RWPE2 (cell line): ENCODE data around the gene MRPS31.

ENCODE experiments used
- ATAC-seq: fragments of 200-7000 bp; cut with Tn5 transposase; 3 replicates; pipeline ENCODE4 v1.9.1; 2021; ENCODE audit warnings: low read depth
- DNase-seq: peaks from one replicate; pipeline ENCODE4 v3.0.0-alpha.2; 2020; ENCODE audit warnings: low spot score
- H3K27ac ChIP-seq: fragments of 450-650 bp; 2 replicates; pipeline ENCODE4 v1.5.1; 2017; ENCODE audit warnings: mild to moderate bottlenecking; ENCODE audit not compliant: poor library complexity, severe bottlenecking
- H3K27me3 ChIP-seq: fragments of 250-450 bp; sonication (Bioruptor Pico); 2 replicates; pipeline ENCODE4 v1.5.1; 2021; ENCODE audit warnings: mild to moderate bottlenecking, moderate library complexity; ENCODE audit not compliant: insufficient read depth, poor library complexity, severe bottlenecking
- H3K36me3 ChIP-seq: fragments of 250-450 bp; sonication (Bioruptor Pico); 2 replicates; pipeline ENCODE4 v1.5.1; 2020; ENCODE audit warnings: low read depth, mild to moderate bottlenecking, moderate library complexity
- H3K4me1 ChIP-seq: fragments of 250-450 bp; sonication (Bioruptor Pico); 2 replicates; pipeline ENCODE4 v1.5.1; 2021; ENCODE audit warnings: mild to moderate bottlenecking, moderate library complexity; ENCODE audit not compliant: insufficient read depth, poor library complexity, severe bottlenecking
- H3K4me3 ChIP-seq: fragments of 250-450 bp; sonication (Bioruptor Pico); 2 replicates; pipeline ENCODE4 v1.5.1; 2021; ENCODE audit warnings: mild to moderate bottlenecking, moderate library complexity; ENCODE audit not compliant: severe bottlenecking
- H3K9me3 ChIP-seq: fragments of 250-450 bp; sonication (Bioruptor Pico); 2 replicates; pipeline ENCODE4 v1.5.1; 2021; ENCODE audit warnings: mild to moderate bottlenecking, moderate library complexity; ENCODE audit not compliant: severe bottlenecking
- TF ChIP-seq, protein P1 (sequence below): fragments of 450-650 bp; IDR thresholded peaks from one replicate; pipeline ENCODE4 v1.5.1; 2017; ENCODE audit warnings: mild to moderate bottlenecking, moderate library complexity; ENCODE audit not compliant: poor library complexity, severe bottlenecking

Gene MRPS31

DNA sequence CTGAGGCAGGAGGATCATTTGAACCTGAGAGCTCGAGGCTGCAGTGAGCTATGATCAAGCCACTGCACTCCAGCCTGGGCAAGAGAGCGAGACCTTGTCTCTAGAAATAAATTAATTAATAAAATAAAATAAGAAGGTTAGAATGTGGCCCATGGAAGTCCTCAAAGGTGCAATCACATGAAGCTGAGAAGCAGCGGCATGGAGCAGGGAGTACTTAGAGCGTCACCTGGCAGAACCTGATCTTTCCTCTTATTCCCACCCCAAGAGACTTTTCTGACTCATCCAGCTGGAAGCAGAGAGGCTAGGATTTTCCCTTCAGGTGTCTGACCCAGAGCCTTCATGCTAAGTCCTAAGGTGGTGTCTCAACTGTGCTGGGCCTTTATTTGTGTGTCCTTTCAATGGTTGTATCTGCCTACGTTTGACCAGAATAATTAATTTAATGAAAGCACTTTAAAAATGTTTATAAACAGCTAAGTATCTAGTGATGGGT is 8.9 kb upstream of the MRPS31 start:
- ATAC-seq: no peak
- no peaks in the 10 kb centered on the region for H3K9me3 ChIP-seq

DNA sequence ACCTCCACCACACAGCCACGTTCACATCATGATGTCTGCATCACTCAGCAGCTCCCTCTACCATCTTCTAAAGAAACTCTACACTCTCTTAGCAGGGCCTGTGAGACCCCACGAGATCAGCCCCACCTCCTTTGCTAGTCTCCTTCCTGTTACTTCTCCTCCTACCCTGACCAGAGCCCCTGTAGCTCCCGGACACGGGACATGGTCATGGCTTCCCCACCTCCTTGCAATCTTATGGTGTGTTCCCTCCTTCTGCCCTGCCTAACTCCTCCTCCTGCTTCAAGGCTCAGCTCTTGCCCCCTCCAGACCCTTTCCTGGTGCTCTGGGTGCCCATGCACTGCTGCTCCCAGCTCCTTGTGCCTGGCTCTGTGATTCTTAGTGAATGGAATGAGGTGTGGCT is 8.1 kb upstream of the MRPS31 start:
- Histone ChIP-seq H3K4me1 (peaks cover 6% of the 10 kb centered on the region), H3K36me3 (no peaks in the 10 kb centered on the region), H3K27me3 (no peaks in the 10 kb centered on the region), H3K9me3 (no peaks in the 10 kb centered on the region), H3K4me3 (no peak overlapping the region), H3K27ac (no peak overlapping the region)
- TF ChIP-seq, protein P1, sequence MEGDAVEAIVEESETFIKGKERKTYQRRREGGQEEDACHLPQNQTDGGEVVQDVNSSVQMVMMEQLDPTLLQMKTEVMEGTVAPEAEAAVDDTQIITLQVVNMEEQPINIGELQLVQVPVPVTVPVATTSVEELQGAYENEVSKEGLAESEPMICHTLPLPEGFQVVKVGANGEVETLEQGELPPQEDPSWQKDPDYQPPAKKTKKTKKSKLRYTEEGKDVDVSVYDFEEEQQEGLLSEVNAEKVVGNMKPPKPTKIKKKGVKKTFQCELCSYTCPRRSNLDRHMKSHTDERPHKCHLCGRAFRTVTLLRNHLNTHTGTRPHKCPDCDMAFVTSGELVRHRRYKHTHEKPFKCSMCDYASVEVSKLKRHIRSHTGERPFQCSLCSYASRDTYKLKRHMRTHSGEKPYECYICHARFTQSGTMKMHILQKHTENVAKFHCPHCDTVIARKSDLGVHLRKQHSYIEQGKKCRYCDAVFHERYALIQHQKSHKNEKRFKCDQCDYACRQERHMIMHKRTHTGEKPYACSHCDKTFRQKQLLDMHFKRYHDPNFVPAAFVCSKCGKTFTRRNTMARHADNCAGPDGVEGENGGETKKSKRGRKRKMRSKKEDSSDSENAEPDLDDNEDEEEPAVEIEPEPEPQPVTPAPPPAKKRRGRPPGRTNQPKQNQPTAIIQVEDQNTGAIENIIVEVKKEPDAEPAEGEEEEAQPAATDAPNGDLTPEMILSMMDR: no peak
- no peak for DNase-seq
- ATAC-seq: no peak

More for the DNA sequence above, 8.9 kb upstream of the MRPS31 start:
- Histone ChIP-seq H3K27me3 (no peaks in the 10 kb centered on the region), H3K27ac (no peak overlapping the region), H3K4me3 (no peak overlapping the region), H3K4me1 (peaks cover 6% of the 10 kb centered on the region), H3K36me3 (no peaks in the 10 kb centered on the region)
- DNase-seq: no peak
- TF ChIP-seq, protein P1: no peak

DNA sequence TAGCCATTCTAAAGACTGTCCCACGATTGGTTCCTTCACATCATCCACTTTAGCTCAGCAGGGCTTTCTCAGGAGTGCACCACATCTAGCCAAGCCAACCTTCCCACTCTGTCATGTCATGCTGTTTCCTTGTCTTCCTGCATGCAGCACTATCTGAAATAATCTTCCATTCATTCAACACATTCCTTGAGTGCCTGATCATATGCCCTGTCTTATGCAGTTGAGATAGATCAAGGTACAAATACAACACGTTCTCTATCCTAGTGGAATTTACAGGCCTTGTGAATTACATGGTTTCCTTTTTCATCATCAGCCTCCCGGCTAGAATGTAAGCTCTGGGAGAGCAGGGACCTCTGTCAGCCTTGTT is 6.8 kb upstream of the MRPS31 start:
- Histone ChIP-seq H3K4me3 (no peak overlapping the region), H3K36me3 (no peaks in the 10 kb centered on the region), H3K27ac (no peak overlapping the region), H3K9me3 (no peaks in the 10 kb centered on the region), H3K27me3 (no peaks in the 10 kb centered on the region), H3K4me1 (peaks cover 6% of the 10 kb centered on the region)
- DNase-seq: no peak
- TF ChIP-seq, protein P1: peak; percentile 1
- peak; percentile 7; the same call in 2 of the 3 replicates for ATAC-seq

DNA sequence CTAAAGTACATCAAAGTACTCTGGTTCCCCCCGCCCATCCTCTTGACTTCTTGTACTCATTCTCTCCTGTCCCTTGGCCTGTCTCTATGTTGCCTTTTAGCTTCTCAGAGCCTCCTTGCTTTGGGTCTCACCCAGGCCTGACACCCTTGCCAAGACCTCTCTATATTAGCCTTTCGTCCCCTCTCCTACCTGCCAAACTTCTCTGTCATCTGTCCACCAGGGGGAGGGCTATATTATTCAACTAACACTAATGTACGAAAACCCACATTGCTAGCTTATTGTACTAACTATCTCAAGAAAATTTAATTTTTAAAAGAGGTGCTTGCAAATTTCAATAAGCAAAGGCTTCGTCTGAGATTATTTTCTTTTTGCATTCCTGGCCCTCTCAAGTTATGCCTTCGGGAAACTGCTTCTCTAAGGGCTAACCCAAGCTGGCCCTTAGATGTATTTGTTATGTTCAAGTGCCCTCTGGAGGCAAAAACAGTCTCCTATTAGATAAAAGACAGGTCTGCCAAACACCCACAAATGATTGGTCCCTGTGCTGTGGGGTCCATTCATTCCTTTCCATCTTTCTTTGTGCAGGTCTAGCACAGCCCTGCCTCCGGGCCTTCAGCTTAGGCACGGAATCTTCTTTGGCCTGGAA is 6.3 kb upstream of the MRPS31 start:
- Histone ChIP-seq H3K4me3 (no peak overlapping the region), H3K36me3 (no peaks in the 10 kb centered on the region), H3K4me1 (peaks cover 6% of the 10 kb centered on the region), H3K27me3 (no peaks in the 10 kb centered on the region), H3K9me3 (no peaks in the 10 kb centered on the region), H3K27ac (peak overlapping the region; percentile 17)
- TF ChIP-seq, protein P1: peak; percentile 75
- DNase-seq (no peak), ATAC-seq (peak; percentile 85)

DNA sequence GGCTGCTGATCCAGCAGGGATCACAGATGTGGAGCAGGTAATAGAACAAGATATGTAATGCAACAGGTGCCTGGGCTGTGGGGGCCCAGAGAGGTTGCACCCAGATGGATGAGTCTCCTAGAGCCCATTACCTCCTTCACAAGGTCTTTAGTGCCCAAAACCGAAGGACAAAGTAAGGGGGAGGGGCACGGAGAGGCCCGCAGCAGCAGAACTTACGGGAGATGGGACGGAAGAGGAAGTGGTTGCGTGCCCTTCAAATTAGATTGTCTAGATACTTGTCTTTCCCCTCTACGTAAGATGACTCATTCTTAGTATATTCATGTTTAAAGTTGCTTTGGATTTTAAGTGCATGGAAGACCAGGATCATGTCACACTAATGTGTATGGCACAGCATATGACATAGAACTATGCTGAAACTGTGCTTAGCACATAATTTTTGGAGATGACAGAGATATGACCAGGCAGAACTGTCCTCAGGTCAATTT is 5.7 kb upstream of the MRPS31 start:
- Histone ChIP-seq H3K27ac (peak overlapping the region; percentile 17), H3K4me1 (peaks cover 6% of the 10 kb centered on the region), H3K27me3 (no peaks in the 10 kb centered on the region), H3K9me3 (no peaks in the 10 kb centered on the region), H3K4me3 (no peak overlapping the region), H3K36me3 (no peaks in the 10 kb centered on the region)
- ATAC-seq: peak; percentile 59
- TF ChIP-seq, protein P1: no peak
- no peak for DNase-seq
